ENCODE results near the gene UBE2I. TPM values are rescaled to one million over a fixed set of nuclear protein-coding genes. Genes with fewer than 3 reads are reported as not detected.

UBE2I gene
- total RNA-seq, 4 donors from 2014 or later = 25.9 to 133 (median 63.0) TPM

DNA sequence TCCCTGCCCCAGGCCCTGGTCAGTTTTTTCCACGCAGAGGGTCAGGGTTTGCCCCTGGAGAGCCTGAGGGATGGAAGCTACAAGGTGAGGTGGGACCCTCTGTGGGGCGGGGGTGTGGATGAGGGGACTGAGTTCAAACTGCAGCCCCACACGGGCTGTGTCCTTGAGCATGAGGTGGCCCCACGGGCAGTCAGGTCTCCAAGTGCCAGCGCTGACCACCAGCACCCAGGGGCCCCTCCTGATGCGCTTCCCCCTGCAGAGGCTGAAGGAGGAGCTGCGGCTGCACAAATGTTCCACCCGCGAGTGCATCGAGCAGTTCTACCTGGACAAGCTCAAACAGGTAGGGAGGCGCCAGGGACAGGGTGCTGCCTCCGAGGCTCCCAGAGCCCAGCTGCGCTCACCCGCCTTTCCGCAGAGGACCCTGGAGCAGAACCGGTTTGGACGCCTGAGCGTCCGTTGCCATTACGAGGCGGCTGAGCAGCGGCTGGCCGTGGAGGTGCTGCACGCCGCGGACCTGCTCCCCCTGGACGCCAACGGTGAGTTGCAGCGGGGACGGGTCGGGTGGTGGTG lies 37.9 kb downstream of the UBE2I start:
- Histone ChIP-seq H3K36me3 (no peaks in the 10 kb centered on the region), H3K4me1 (peaks cover 0 to 9% of the 10 kb centered on the region in 2 donors), H3K27me3 (peaks cover 0 to under 1% of the 10 kb centered on the region in 2 donors), H3K27ac (no peak overlapping the region), H3K9me3 (no peaks in the 10 kb centered on the region), H3K4me3 (no peak overlapping the region)
- intact Hi-C loops (cut with DNase I; ENCODE audit: low total_unique reads) = no loop called here
- TF ChIP-seq, protein P1, sequence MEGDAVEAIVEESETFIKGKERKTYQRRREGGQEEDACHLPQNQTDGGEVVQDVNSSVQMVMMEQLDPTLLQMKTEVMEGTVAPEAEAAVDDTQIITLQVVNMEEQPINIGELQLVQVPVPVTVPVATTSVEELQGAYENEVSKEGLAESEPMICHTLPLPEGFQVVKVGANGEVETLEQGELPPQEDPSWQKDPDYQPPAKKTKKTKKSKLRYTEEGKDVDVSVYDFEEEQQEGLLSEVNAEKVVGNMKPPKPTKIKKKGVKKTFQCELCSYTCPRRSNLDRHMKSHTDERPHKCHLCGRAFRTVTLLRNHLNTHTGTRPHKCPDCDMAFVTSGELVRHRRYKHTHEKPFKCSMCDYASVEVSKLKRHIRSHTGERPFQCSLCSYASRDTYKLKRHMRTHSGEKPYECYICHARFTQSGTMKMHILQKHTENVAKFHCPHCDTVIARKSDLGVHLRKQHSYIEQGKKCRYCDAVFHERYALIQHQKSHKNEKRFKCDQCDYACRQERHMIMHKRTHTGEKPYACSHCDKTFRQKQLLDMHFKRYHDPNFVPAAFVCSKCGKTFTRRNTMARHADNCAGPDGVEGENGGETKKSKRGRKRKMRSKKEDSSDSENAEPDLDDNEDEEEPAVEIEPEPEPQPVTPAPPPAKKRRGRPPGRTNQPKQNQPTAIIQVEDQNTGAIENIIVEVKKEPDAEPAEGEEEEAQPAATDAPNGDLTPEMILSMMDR (IDR thresholded peaks at IDR 0.05) = no peak
- no peak for TF ChIP-seq POLR2A (IDR thresholded peaks at IDR 0.05)
- DNase-seq = no peak

DNA sequence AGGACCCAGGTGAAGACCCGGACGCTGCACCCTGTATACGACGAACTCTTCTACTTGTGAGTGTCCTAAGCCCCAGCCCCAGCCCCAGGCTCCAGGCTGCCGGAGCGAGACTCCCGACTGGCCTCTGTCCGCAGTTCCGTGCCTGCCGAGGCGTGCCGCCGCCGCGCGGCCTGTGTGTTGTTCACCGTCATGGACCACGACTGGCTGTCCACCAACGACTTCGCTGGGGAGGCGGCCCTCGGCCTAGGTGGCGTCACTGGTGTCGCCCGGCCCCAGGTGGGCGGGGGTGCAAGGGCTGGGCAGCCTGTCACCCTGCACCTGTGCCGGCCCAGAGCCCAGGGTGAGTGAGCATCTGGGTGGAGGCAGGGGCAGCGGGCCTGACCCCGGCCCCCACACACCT lies 38.5 kb downstream of the UBE2I start:
- intact Hi-C loops (cut with DNase I; ENCODE audit: low total_unique reads) = no loop called here
- no peak for TF ChIP-seq POLR2A (IDR thresholded peaks at IDR 0.05)
- TF ChIP-seq, protein P1 (IDR thresholded peaks at IDR 0.05) = no peak
- DNase-seq = no peak
- Histone ChIP-seq H3K4me3 (no peak overlapping the region), H3K27ac (no peak overlapping the region), H3K36me3 (no peaks in the 10 kb centered on the region), H3K4me1 (peaks cover 4 to 9% of the 10 kb centered on the region in 2 donors), H3K9me3 (no peaks in the 10 kb centered on the region), H3K27me3 (no peaks in the 10 kb centered on the region)

DNA sequence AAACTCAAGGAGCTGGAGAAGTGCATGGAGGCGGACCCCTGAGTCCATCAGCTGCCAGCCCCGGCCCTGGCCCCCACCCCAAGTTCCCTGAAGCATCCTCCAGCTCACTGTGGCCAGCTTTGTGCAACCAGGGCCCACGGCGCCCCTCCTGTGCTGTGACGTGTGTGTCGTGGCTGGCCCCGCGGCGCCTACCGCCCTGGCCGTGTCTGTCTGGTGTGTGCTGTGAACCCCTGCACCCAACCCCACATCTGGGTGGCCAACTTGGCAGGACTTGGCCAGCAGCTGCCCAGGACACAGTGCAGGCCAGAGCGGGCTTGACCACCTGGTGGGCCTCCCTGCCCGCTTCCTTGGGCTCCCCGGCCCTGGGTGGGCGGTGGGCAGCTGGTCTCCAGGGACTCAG lies 39.0 kb downstream of the UBE2I start:
- Histone ChIP-seq H3K36me3 (no peaks in the 10 kb centered on the region), H3K27ac (no peak overlapping the region), H3K4me1 (peaks cover 7 to 9% of the 10 kb centered on the region in 2 donors), H3K27me3 (no peaks in the 10 kb centered on the region), H3K4me3 (no peak overlapping the region), H3K9me3 (no peaks in the 10 kb centered on the region)
- intact Hi-C loops (cut with DNase I; ENCODE audit: low total_unique reads) = no loop called here
- DNase-seq = no peak
- TF ChIP-seq, protein P1 (IDR thresholded peaks at IDR 0.05) = no peak
- TF ChIP-seq POLR2A (IDR thresholded peaks at IDR 0.05) = no peak

DNA sequence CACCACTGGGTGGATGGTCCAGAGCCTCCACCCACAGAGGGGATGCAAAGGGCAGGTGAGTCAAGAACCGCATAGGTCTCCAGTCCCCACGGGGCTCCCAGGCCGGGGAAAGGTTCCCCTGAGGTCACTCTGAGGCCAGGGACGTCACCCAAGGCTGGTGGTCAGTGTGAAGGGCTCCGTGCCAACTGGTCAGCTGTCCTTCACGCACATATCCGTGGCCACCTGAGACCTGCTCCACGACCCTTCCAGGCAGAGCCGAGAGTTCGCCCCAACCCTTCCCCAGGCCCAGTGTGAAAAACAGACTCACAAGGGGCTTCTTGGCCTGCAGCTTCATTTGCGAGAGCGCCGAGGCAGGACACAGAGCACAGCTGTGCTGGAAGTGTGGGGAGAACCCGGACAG lies 39.5 kb downstream of the UBE2I start:
- no peaks in the 10 kb centered on the region for H3K36me3 ChIP-seq
- H3K4me1 ChIP-seq = peaks cover 7 to 9% of the 10 kb centered on the region in 2 donors
- intact Hi-C loops (cut with DNase I; ENCODE audit: low total_unique reads) = no loop called here
- H3K27me3 ChIP-seq = no peaks in the 10 kb centered on the region
- H3K4me3 ChIP-seq = no peak overlapping the region
- H3K9me3 ChIP-seq = no peaks in the 10 kb centered on the region
- TF ChIP-seq, protein P1 (IDR thresholded peaks at IDR 0.05) = no peak
- TF ChIP-seq POLR2A (IDR thresholded peaks at IDR 0.05) = no peak
- DNase-seq = no peak
- H3K27ac ChIP-seq = no peak overlapping the region

DNA sequence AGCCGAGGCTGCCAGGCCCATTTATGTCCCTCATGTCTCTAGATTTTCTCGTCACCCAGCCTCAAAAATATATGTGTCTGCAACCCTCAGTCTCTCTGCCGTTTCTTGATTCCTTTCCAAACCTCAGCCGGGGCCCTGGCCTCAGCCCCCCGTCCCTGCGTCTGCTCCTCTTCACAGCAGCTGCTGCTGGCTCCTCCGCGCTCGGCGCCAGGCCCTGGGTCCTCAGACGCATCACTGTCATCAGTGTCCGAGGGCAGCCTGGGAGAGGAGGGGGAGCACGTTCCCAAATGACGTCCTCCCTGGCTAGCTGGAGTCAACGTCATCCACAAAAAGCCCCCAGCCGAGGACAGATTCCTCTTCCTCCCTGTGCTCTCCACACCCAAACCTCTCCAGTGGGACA lies 39.9 kb downstream of the UBE2I start:
- Histone ChIP-seq H3K4me1 (peaks cover 7 to 9% of the 10 kb centered on the region in 2 donors), H3K27ac (no peak overlapping the region), H3K4me3 (no peak overlapping the region), H3K27me3 (no peaks in the 10 kb centered on the region), H3K9me3 (no peaks in the 10 kb centered on the region), H3K36me3 (no peaks in the 10 kb centered on the region)
- no peak for DNase-seq
- intact Hi-C loops (cut with DNase I; ENCODE audit: low total_unique reads) = no loop called here
- no peak for TF ChIP-seq POLR2A (IDR thresholded peaks at IDR 0.05)
- TF ChIP-seq, protein P1 (IDR thresholded peaks at IDR 0.05) = no peak
